BLaER1 (cell line): ENCODE data around the gene RANBP3L.

Experiments
- H3K27ac ChIP-seq: shearing (Covaris generic); formaldehyde crosslinking; 2 replicates; pipeline ENCODE4 v1.8.1; 2022
- H3K27me3 ChIP-seq: shearing (Covaris generic); formaldehyde crosslinking; 2 replicates; pipeline ENCODE4 v1.8.1; 2022
- H3K36me3 ChIP-seq: shearing (Covaris generic); formaldehyde crosslinking; 2 replicates; pipeline ENCODE4 v1.8.1; 2022
- H3K4me1 ChIP-seq: shearing (Covaris generic); formaldehyde crosslinking; 2 replicates; pipeline ENCODE4 v1.8.1; 2022
- H3K4me2 ChIP-seq: shearing (Covaris generic); formaldehyde crosslinking; 2 replicates; pipeline ENCODE4 v1.8.1; 2022
- H3K4me3 ChIP-seq: shearing (Covaris generic); formaldehyde crosslinking; 2 replicates; pipeline ENCODE4 v1.8.1; 2022
- H3K9ac ChIP-seq: shearing (Covaris generic); formaldehyde crosslinking; 2 replicates; pipeline ENCODE4 v1.8.1; 2022
- H3K9me3 ChIP-seq: shearing (Covaris generic); formaldehyde crosslinking; 2 replicates; pipeline ENCODE4 v1.8.1; 2022
- H4K20me1 ChIP-seq: shearing (Covaris generic); formaldehyde crosslinking; 2 replicates; pipeline ENCODE4 v1.8.1; 2022
- Cebpa-rat ChIP-seq: shearing (Covaris generic); IDR thresholded peaks from 2 replicates; pipeline ENCODE4 v1.8.1; 2022

The RANBP3L gene

DNA sequence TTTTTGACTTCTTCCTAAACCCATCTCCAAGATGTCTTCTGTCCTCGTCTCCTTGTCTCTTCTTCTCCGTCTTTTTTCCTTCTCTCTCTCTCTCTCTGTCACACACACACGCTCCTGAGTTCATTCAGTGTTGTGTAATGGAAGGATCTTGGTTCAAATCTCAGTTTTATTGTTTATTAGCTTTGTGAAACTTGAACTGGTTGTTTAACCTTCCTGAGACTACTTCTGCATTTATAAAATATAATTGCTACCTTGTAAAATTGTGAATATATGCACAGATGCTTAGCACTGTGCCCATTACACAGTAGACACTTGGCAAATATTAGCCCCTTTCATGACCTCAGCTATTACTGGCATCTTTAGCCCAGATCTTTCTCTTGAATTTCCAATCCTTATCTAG is 57.6 kb downstream of the RANBP3L start:
- Histone ChIP-seq H3K4me3 (no peak overlapping the region), H4K20me1 (peaks cover 18% of the 10 kb centered on the region; the same call in 1 of the 2 replicates), H3K9ac (no peak overlapping the region), H3K36me3 (no peaks in the 10 kb centered on the region), H3K4me2 (no peak overlapping the region), H3K27ac (no peak overlapping the region), H3K9me3 (no peaks in the 10 kb centered on the region), H3K4me1 (peaks cover 24% of the 10 kb centered on the region), H3K27me3 (no peaks in the 10 kb centered on the region)
- no peak for TF ChIP-seq Cebpa-rat

GRCh38 chr5:36243653-36244052 is 58.0 kb downstream of the RANBP3L start:
- no peaks in the 10 kb centered on the region for H3K27me3 ChIP-seq
- H3K27ac ChIP-seq, result no peak overlapping the region
- no peaks in the 10 kb centered on the region for H3K9me3 ChIP-seq
- H4K20me1 ChIP-seq, result peaks cover 20% of the 10 kb centered on the region; the same call in 1 of the 2 replicates
- peaks cover 28% of the 10 kb centered on the region for H3K4me1 ChIP-seq
- no peak for TF ChIP-seq Cebpa-rat
- no peak overlapping the region for H3K4me2 ChIP-seq
- H3K9ac ChIP-seq, result no peak overlapping the region
- no peaks in the 10 kb centered on the region for H3K36me3 ChIP-seq
- H3K4me3 ChIP-seq, result no peak overlapping the region

- H3K4me3 ChIP-seq, result peak overlapping the region; percentile 95
- H3K36me3 ChIP-seq, result no peaks in the 10 kb centered on the region
- H3K27ac ChIP-seq, result peak overlapping the region; percentile 98
- no peaks in the 10 kb centered on the region for H3K27me3 ChIP-seq
- H3K9ac ChIP-seq, result peak overlapping the region; percentile 98
- H4K20me1 ChIP-seq, result peaks cover 27% of the 10 kb centered on the region; the same call in 1 of the 2 replicates
- no peaks in the 10 kb centered on the region for H3K9me3 ChIP-seq
- TF ChIP-seq Cebpa-rat, result no peak
- H3K4me2 ChIP-seq, result peak overlapping the region; percentile 88
- H3K4me1 ChIP-seq, result peaks cover 37% of the 10 kb centered on the region
Observed at GRCh38 chr5:36242534-36243485, 58.9 kb downstream of the RANBP3L start.

GRCh38 chr5:36241631-36242533 is 59.8 kb downstream of the RANBP3L start, which contains the start of gene NADK2:
Gene NADK2, minus strand, starts transcription at chr5:36241925. Its CDS starts 127 bp downstream, at chr5:36241798.
- peak within 1 kb of the TSS; percentile 88 for H3K4me2 ChIP-seq
- peaks cover 34% of the 10 kb centered on the region; the same call in 1 of the 2 replicates for H4K20me1 ChIP-seq
- H3K4me3 ChIP-seq, result peak within 1 kb of the TSS; percentile 95
- H3K36me3 ChIP-seq, result no peaks in the 10 kb centered on the region
- peaks cover 46% of the 10 kb centered on the region for H3K4me1 ChIP-seq
- H3K9ac ChIP-seq, result peak within 1 kb of the TSS; percentile 98
- H3K9me3 ChIP-seq, result no peaks in the 10 kb centered on the region
- peak within 1 kb of the TSS; percentile 98 for H3K27ac ChIP-seq
- no peaks in the 10 kb centered on the region for H3K27me3 ChIP-seq
- peak; percentile 54; the same call in 1 of the 2 replicates for TF ChIP-seq Cebpa-rat

- Histone ChIP-seq H3K4me3 (peak overlapping the region; percentile 95), H4K20me1 (peaks cover 34% of the 10 kb centered on the region; the same call in 1 of the 2 replicates), H3K9ac (peak overlapping the region; percentile 98), H3K36me3 (no peaks in the 10 kb centered on the region), H3K9me3 (no peaks in the 10 kb centered on the region), H3K4me1 (peaks cover 55% of the 10 kb centered on the region), H3K4me2 (peak overlapping the region; percentile 88), H3K27ac (peak overlapping the region; percentile 98), H3K27me3 (no peaks in the 10 kb centered on the region)
- TF ChIP-seq Cebpa-rat, result no peak
Observed at GRCh38 chr5:36240779-36241630, 60.7 kb downstream of the RANBP3L start.

GRCh38 chr5:36239370-36240293 is 62.1 kb downstream of the RANBP3L start:
- peaks cover 34% of the 10 kb centered on the region; the same call in 1 of the 2 replicates for H4K20me1 ChIP-seq
- H3K4me2 ChIP-seq, result peak overlapping the region; percentile 88
- H3K27me3 ChIP-seq, result no peaks in the 10 kb centered on the region
- no peaks in the 10 kb centered on the region for H3K36me3 ChIP-seq
- H3K9ac ChIP-seq, result peak overlapping the region; percentile 98
- peak overlapping the region; percentile 98; the same call in 1 of the 2 replicates for H3K27ac ChIP-seq
- peaks cover 55% of the 10 kb centered on the region for H3K4me1 ChIP-seq
- no peaks in the 10 kb centered on the region for H3K9me3 ChIP-seq
- H3K4me3 ChIP-seq, result peak overlapping the region; percentile 95
- TF ChIP-seq Cebpa-rat, result no peak

DNA sequence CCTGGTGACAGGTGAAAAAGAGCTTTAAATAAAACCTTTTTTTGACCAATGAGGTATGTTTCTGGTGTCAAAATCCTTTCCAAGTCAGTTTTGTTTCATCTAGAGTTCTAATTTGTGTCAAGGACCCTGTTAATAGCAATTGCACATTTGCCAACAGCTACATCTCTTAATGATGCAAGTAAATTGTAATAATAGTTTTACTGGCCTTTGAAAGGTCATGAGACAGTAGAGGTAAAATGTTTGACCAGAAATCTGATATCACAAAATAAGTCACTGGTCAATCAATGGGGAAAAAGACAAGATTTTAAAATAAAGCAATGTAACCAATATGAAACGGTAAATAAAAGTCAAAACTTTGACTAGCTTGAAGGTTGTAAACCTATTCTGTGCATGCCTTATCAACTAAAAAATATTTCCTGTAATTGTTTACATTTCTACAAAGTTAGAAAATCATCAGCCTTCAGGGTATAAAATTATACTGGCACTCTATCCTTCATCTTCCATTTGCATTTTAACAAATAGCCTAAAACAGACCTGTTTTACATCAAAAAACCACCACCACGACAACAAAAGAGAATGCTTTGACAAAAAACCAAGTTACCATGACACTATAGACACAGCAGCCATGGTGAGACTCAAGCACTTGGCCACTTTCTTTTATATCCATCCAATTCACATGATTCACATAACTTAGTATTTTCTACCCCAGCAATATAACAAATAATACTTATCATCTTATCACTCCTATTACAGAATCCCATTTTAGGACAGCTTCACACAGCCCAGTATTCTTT is 63.0 kb downstream of the RANBP3L start:
- Histone ChIP-seq H3K27me3 (no peaks in the 10 kb centered on the region), H3K27ac (no peak overlapping the region), H3K9me3 (no peaks in the 10 kb centered on the region), H3K4me1 (peaks cover 55% of the 10 kb centered on the region), H3K36me3 (no peaks in the 10 kb centered on the region), H4K20me1 (peaks cover 34% of the 10 kb centered on the region; the same call in 1 of the 2 replicates), H3K4me3 (no peak overlapping the region), H3K9ac (no peak overlapping the region), H3K4me2 (peak overlapping the region; percentile 88)
- no peak for TF ChIP-seq Cebpa-rat
